ENCODE data around the gene ZNF567. TPM values are rescaled to one million over a fixed set of nuclear protein-coding genes. Genes with fewer than 3 reads are reported as not detected.

The ZNF567 gene
- polyA plus RNA-seq, 2 of the 4 experiments (the other 2 are of a cell fraction), result 7.9 to 19.0 TPM

- no peak overlapping the region for H3K27ac ChIP-seq
- no peak for ATAC-seq
- TF ChIP-seq HDAC2 (IDR thresholded peaks at IDR 0.05), result no peak
- TF ChIP-seq MAFK (IDR thresholded peaks at IDR 0.05; ENCODE audit: partially characterized antibody), result no peak
- no peak for TF ChIP-seq KDM5A (IDR thresholded peaks at IDR 0.05)
- TF ChIP-seq MAX (IDR thresholded peaks at IDR 0.05), result no peak
- TF ChIP-seq PHF8 (IDR thresholded peaks at IDR 0.05; ENCODE audit: borderline replicate concordance, low read depth), result no peak
- H3K9me3 ChIP-seq, result peaks cover 82% of the 10 kb centered on the region
- DNase-seq (ENCODE audit: low read depth in 1 of 2, low spot score in 1 of 2), result no peak
- CTCF ChIA-PET, result interaction anchor here (1.2 to 1.3 kb wide), 2 partner anchors 9 to 18 kb away, joined by 3 read pairs; no protein-coding TSS in a partner anchor
- peak; percentile 76 for FAIRE-seq
- WGBS (ENCODE audit: missing lambda C conversion rate), result 83% methylated on average over 2 of the region's 2 CpGs
- H3K4me1 ChIP-seq, result peaks cover 4% of the 10 kb centered on the region; the same call in 1 of the 3 replicates
- no peak overlapping the region for H3K4me3 ChIP-seq
- POLR2A ChIA-PET, result no interaction called here
- peak overlapping the region; percentile 78; the same call in 2 of the 3 replicates for H3K4me2 ChIP-seq
These were observed 1.6 kb upstream of the ZNF567 start for GRCh38 chr19:36685835-36686234.

- ChIA-PET CTCF (interaction anchor here (0.6 to 0.7 kb wide), 2 partner anchors 49 to 308 kb away, joined by 3 read pairs; partner anchors contain the start of gene ZFP14), POLR2A (interaction anchor here (0.7 to 2.0 kb wide), 4 partner anchors 20 to 472 kb away, joined by 3 to 11 read pairs (median 4); partner anchors contain the start of genes ZFP14, ZNF146, ZNF461 and ZNF529)
- peak overlapping the region; percentile 66 for H3K4me3 ChIP-seq
- H3K4me2 ChIP-seq, result peak overlapping the region; percentile 78
- H3K9me3 ChIP-seq, result peaks cover 82% of the 10 kb centered on the region
- FAIRE-seq (peak; percentile 84), ATAC-seq (no peak; a peak in 2 of 6 replicates), DNase-seq (ENCODE audit: low read depth in 1 of 2, low spot score in 1 of 2) (no peak)
- 40% methylated on average over 20 of the region's 20 CpGs for WGBS (ENCODE audit: missing lambda C conversion rate)
- H3K4me1 ChIP-seq, result peaks cover 4% of the 10 kb centered on the region; the same call in 1 of the 3 replicates
- no peak for TF ChIP-seq ZC3H11A (IDR thresholded peaks at IDR 0.05)
- H3K27ac ChIP-seq, result peak overlapping the region; percentile 72 to 88
These were observed 823 bp upstream of the ZNF567 start for GRCh38 chr19:36686365-36687213.

GRCh38 chr19:36688058-36688457, 646 bp downstream of the ZNF567 start:
- Histone ChIP-seq H3K4me3 (peak overlapping the region; percentile 66), H3K9me3 (peaks cover 83% of the 10 kb centered on the region), H3K27ac (peak overlapping the region; percentile 72 to 88), H3K4me2 (peak overlapping the region; percentile 70), H3K4me1 (peaks cover 4% of the 10 kb centered on the region; the same call in 1 of the 3 replicates)
- peak; percentile 36 for FAIRE-seq
- CTCF ChIA-PET, result no interaction called here
- ATAC-seq, result 0 out of 6 replicates have a peak, but pooled peaks of 1 of the 2 experiments have one; percentile 1
- 12% methylated on average over 9 of the region's 9 CpGs for WGBS (ENCODE audit: missing lambda C conversion rate)
- POLR2A ChIA-PET, result interaction anchor here (0.8 to 2.0 kb wide), 3 partner anchors 22 to 683 kb away, joined by 3 to 11 read pairs (median 6); partner anchors contain the start of genes ZNF146, ZNF461, ZNF527 and ZNF565
- TF ChIP-seq PHF8 (IDR thresholded peaks at IDR 0.05; ENCODE audit: borderline replicate concordance, low read depth) (no peak), MYC (IDR thresholded peaks at IDR 0.05; ENCODE audit: borderline replicate concordance, low read length) (0 out of 2 replicates have a peak, but pooled peaks have one; percentile 27)
- DNase-seq (ENCODE audit: low read depth in 1 of 2, low spot score in 1 of 2), result no peak

- no peak for TF ChIP-seq REST (IDR thresholded peaks at IDR 0.05)
- TF ChIP-seq HOXB5 (CRISPR knock-in tag; IDR thresholded peaks at IDR 0.05), result no peak
- no peak for TF ChIP-seq TP53 (CRISPR knock-in tag; IDR thresholded peaks at IDR 0.05)
- no peak for TF ChIP-seq MAZ (IDR thresholded peaks at IDR 0.05; ENCODE audit: borderline replicate concordance, low read depth, low read length)
- TF ChIP-seq POLR2A (IDR thresholded peaks at IDR 0.05; ENCODE audit: low read length), result no peak
- no peak overlapping the region for H3K4me3 ChIP-seq
- WGBS (ENCODE audit: missing lambda C conversion rate), result 85% methylated on average over 2 of the region's 2 CpGs
- H3K9me3 ChIP-seq, result peaks cover 86% of the 10 kb centered on the region
- POLR2A ChIA-PET, result no interaction called here
- H3K4me1 ChIP-seq, result no peaks in the 10 kb centered on the region
- ATAC-seq (no peak), DNase-seq (ENCODE audit: low read depth in 1 of 2, low spot score in 1 of 2) (no peak), FAIRE-seq (peak; percentile 85)
- no peak overlapping the region for H3K4me2 ChIP-seq
- no peak overlapping the region for H3K27ac ChIP-seq
- CTCF ChIA-PET, result no interaction called here
These were observed 19.7 kb downstream of the ZNF567 start for GRCh38 chr19:36707134-36707533.

Data from A549 (cell line).